GM19463 (cell line): ENCODE measurements around the gene SLC22A5.
"Not testable (repeated sequence)": the region's sequence is repeated elsewhere in the genome, so short reads cannot be mapped to it uniquely, and the experiment has no call there.

Source experiments
- ATAC-seq: cut with Tn5 transposase; IDR thresholded peaks from one replicate; pipeline ENCODE4 v1.9.1; 2021; ENCODE audit warnings: mild to moderate bottlenecking, moderate library complexity; ENCODE audit not compliant: unreplicated experiment

SLC22A5 gene

GRCh38 chr5:132425975-132426524, 56.5 kb downstream of the SLC22A5 start:
- ATAC-seq: peak; percentile 3

DNA sequence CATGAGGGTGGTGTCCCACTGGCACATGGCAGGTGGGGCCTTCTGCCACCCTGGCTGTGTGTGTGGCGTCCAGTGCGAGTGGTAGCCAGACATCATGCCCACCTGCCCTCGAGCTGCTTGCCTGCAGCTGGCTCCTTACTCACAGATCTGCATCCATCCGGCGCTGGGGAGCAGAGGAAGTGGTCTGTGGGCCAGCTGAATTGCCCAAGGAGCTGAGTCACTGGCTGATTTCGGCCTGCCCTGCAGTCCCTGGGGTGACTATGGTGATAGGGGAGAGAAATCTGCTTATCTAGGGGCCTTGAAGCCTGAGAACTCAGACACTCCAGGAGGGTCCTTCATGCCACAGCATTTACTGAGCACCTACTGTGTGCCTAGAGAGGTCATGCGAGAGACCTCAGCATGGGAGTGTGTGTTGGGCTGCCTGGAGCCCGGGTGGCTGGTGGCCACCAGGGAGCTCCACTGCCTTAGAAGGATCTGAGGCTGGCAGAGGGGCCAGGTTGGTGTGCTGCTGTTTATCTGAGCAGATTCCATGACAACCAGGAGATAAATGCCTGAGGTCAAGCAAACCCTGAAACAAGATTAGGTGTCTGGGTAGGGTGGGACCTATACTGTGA, 57.1 kb downstream of the SLC22A5 start:
- peak; percentile 35 for ATAC-seq

- no peak for ATAC-seq
These were observed 58.0 kb downstream of the SLC22A5 start for GRCh38 chr5:132427281-132428146.

DNA sequence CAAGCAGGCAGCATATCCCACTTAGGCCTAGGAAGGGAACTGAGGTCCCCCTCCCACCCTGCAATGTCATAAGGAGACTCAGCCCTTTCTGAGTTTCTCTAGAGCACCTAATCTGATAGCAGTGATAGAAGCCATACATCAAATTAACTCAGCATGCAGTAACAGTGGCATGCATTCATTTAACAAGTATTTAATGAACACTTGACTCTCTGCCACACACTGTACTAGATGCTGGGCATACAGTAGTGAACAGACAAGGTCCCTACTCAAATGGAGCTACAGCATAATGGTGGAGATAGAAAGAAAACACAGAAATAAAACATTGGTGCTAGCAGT, 58.6 kb downstream of the SLC22A5 start:
- no peak for ATAC-seq

DNA sequence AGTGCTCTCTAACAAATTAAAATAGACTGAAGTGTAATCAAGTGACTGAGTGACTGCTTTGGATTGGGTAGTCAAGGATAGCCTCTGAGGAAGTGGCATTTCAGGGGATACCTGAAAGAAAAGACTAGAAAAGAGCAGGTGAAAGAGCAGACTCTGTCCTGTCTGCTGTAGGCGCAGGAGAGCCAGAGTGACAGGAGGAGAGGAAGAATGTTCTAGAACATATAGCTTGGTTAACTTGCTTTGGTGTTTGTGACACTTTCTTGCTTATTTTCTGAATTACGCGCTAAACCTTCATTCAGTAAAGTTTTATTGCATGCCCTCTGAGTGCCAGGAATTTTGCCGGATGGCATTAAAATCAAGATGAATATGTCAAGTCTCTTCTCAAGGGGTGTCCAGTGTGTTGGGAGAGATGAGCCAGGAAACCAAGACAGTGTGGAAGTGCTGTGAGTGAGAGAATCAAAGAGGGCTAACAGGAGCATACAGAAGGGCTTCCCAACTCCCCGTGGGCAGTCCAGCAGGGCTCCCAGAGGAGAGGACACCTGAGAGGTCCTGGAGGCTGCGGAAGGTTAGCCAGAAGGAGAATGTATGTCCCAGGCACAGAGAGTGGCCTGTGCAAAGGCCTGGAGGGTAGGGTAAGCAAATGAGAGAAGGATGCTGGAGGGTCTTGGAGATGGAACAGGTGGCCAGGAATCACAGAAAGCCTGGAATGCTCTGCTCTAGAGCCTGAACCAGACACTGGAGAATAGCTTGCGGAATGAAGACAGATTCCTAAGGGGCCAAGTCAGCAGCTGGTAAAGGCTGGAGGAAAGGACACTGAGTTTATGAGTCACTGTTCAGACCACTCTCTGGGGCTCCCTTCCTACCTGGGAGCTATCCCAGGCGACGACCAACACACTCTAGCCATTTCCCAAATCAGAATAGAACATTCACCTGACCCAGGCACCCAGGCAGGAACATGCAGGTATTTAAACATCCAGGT, 59.3 kb downstream of the SLC22A5 start:
- no peak for ATAC-seq

- ATAC-seq: no peak
These were observed 60.2 kb downstream of the SLC22A5 start for GRCh38 chr5:132429463-132430440.

- no peak for ATAC-seq
These were observed 61.2 kb downstream of the SLC22A5 start for GRCh38 chr5:132430746-132431145.

- ATAC-seq: no peak
These were observed 62.1 kb downstream of the SLC22A5 start for GRCh38 chr5:132431632-132432031.

DNA sequence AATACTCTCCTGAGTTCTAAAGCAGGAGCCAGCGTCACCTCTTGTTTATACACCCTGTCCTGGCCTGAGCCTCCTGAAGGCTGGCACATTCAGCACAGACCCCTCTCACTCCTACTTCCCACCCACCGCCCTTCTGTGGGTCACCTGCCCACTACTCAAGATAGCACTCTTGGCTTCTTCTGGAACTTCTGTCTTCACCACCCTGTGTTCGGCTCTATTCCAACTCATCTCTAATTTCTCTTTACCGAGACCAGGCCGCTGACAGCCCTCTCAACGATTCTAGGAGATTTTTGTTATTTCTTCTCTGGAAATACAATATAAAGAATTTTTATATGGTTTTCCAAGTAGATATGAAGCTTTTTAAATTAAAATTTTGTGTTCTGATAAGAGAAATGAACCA, 63.6 kb downstream of the SLC22A5 start:
- no peak for ATAC-seq

DNA sequence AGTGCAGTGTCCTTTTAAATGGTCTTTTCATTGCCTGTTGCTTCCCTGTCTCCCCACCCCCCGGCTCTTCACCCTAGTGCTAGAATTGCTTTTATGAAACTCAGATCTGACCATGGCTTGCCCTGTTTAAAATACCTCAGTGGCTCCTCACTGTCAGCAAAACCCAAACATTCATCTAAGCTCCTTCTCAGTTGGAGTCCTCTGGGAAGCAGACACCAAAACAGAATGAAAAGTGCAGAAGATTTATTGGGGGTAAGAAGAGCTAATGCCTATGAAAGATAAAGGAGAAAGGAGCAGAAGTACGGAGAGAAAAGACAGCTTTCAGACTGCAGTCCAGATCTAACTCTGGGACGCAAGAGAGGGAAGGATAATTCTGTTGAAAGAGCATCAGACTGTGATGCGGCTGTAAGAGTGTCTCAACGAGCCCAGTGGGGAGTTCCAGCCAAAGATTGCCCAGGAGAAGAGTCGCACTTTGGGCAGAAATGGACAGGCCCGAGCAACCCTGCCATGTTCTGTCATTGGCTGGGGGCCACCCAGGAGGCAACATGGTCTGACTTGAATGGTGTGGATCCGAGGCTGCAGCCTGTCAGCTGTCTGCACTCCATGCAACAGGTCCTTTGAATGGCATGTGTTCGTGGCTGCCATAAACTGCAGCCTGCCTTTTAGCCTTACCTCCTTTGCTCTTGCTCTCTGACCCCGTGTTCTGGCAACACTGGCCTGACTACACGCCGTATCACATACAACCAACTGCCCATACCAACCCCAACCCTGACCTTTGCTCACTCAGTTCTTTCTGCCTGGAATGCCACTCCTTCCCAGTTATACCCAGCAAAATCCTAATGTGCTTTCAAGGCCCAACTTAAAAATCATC, 65.1 kb downstream of the SLC22A5 start:
- no peak for ATAC-seq

GRCh38 chr5:132435447-132435846, 65.9 kb downstream of the SLC22A5 start:
- ATAC-seq: no peak

- ATAC-seq: no peak
These were observed 66.4 kb downstream of the SLC22A5 start for GRCh38 chr5:132435886-132436285.

- ATAC-seq: no peak
These were observed 67.4 kb downstream of the SLC22A5 start for GRCh38 chr5:132436936-132437335.

DNA sequence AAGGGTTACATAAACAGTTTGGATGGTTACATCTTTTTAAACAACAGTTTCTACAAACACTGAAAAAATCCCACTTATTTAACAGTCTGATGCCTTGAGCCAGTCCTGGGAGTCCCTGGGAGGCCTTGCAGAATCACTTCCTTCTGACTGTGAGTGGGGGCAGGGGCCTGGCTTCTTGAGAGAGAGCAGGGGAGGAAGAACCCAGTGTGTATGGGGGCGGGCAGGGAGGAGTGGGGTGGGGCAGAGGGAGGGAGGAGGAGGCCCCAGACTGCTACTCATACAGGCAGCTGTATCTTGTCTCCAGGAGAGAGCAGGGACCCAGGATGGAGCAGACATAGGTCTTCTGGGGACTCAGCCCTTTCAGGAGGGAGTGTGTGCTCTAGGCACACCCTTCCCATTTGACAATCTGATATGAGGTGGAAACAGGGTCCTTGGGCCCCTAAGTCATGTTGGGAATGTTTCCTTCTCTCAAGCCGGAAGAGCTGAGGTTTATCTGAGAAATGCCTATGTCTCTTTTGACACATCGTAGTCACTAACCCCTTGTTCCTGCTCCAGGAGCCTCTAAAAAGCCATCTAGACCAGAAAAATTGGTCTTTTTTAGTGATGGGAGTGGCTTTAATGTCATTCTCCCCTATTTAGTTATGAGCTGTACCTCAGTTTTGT, 68.2 kb downstream of the SLC22A5 start:
- peak; percentile 94 for ATAC-seq

DNA sequence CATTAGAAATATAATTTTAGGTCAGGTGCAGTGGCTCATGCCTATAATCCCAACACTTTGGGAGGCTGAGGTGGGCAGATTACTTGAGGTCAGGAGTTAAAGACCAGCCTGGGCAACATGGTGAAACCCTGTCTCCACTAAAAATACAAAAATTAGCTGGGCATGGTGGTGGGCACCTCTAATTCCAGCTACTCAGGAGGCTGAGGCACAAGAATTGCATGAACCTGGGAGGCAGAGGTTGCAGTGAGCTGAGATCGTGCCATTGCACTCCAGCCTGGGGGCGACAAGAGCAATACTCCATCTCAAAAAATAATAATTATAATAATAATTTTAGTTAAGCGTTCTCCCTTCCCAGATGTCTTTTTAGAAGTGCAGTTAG, 68.7 kb downstream of the SLC22A5 start:
- ATAC-seq: not testable (repeated sequence)

- ATAC-seq: no peak
These were observed 69.4 kb downstream of the SLC22A5 start for GRCh38 chr5:132438917-132439316.

- no peak for ATAC-seq
These were observed 70.1 kb downstream of the SLC22A5 start for GRCh38 chr5:132439521-132440089.

GRCh38 chr5:132444061-132444460, 74.6 kb downstream of the SLC22A5 start:
- no peak for ATAC-seq
